Stimulated activated CD4-positive, alpha-beta T cell treated with anti-CD3 and anti-CD28 coated beads, Interleukin-4, amount 100 ng/mL, for 48 hours (primary cell): Measurements from ENCODE around the gene SSR1.

Source experiments
- DNase-seq, 2 donors: peaks; one replicate each; pipeline ENCODE4 v3.0.0-alpha.2; 2020; ENCODE audit warnings: low read depth in 2 of 2

The SSR1 gene

DNA sequence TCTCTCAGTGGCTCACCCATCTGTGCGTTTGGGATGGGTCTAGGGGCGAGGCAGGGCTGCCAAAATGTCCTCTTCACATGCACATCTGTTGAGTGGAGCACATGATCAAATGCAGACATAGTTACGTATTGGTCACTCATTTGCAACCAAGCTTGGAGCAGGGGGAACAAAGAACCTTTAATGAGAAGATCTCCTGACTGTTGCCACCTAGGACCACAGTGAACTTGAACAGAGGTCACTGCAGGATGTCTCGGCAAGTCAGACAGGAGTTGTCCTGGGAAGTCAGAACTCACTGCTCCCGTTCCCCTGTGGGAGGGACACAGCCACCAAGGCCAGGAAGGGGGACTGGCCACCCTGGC, 73.4 kb downstream of the SSR1 start:
- no peak for DNase-seq

- peak; percentile 62 to 76 for DNase-seq
Observed at GRCh38 chr6:7238900-7239589, 74.0 kb downstream of the SSR1 start.

- DNase-seq = no peak
Observed at GRCh38 chr6:7238526-7238899, 74.5 kb downstream of the SSR1 start.

- no peak for DNase-seq
Observed at GRCh38 chr6:7237653-7238188, 75.3 kb downstream of the SSR1 start.

GRCh38 chr6:7236306-7237209, 76.4 kb downstream of the SSR1 start:
- no peak for DNase-seq

- DNase-seq = no peak
Observed at GRCh38 chr6:7235712-7236305, 77.2 kb downstream of the SSR1 start.

DNA sequence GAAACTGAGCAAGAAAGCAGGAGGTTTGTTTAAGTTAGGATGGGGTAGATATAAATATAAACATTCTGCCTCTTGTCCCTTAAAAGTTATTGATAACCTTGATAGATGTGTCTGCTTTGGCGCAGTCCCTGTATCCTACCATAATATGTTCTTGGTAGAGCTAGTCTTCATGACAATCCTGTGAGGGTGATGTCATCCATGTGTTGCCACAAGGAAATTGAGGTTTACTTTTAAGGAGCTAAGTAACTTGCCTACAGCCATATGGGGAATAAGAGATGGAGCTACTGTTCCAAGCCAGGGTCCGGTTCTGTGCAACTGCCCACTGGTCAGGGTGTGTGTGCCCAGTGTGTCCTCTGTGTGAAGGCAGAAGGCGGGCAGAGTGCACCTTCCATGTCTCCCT, 78.5 kb downstream of the SSR1 start:
- no peak for DNase-seq

DNA sequence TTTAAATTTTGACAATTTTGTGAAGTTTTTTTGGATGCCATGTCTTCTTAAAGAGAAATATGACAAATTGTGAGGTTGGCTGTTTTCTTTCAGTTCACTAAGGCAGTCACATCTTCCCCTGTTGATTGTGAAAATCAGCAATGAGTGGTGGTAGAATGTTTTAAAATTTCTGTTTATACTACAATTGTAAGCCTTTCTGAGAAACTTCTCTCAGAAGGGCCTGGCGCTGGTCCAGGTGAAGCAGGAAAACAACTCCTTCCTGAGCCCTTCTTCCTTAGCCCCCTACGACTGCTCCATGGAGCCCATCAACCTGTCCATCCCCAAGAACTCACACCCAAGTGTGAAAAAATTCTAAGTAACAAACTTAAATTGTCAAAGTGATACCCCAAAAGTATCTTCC, 80.6 kb downstream of the SSR1 start:
- no peak for DNase-seq

DNA sequence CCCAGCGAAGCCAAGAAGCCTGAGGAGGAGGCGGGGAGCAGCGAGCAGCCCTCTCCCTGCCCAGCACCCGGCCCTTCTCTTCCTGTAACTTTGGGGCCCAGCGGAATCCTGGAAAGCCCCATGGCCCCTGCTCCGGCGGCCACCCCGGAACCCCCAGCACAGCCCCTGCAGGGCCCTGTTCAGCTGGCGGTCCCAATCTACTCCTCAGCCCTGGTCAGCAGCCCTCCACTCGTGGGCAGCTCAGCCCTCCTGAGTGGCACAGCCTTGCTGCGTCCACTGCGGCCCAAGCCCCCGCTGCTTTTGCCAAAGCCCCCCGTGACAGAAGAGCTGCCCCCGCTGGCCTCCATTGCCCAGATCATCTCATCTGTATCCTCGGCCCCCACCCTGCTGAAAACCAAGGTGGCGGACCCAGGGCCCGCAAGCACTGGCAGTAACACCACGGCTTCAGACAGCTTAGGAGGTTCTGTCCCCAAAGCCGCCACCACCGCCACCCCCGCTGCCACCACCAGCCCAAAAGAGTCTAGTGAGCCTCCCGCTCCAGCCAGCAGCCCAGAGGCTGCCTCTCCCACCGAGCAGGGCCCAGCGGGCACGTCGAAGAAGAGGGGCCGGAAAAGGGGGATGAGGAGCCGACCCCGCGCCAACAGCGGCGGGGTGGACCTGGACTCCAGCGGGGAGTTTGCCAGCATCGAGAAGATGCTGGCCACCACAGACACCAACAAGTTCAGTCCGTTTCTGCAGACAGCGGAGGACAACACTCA, 81.9 kb downstream of the SSR1 start:
- no peak for DNase-seq

- DNase-seq = no peak
Observed at GRCh38 chr6:7230327-7230691, 82.7 kb downstream of the SSR1 start.

GRCh38 chr6:7229376-7230326, 83.3 kb downstream of the SSR1 start:
- no peak for DNase-seq

- no peak for DNase-seq
Observed at GRCh38 chr6:7228662-7229375, 84.2 kb downstream of the SSR1 start.

GRCh38 chr6:7224731-7225130, 88.3 kb downstream of the SSR1 start:
- no peak for DNase-seq

DNA sequence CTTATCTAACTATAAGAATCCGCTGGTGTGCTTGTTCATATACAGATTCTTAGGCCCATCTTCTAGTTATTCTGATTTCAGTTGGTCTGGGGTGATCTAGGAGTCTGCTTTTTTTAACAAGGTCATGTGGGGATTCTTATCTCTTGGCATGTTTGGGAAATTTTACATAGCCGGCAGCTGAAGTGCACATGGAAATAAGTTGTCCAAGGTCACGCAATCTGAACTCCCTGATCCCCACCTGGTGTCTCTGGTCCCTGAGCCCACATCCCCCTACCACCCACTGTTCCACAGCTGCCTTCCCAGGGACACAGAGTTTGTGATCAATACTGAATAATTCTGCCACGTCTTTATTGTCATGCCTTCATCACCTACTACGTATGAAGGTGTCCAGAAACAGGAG, 90.8 kb downstream of the SSR1 start:
- DNase-seq = no peak

DNA sequence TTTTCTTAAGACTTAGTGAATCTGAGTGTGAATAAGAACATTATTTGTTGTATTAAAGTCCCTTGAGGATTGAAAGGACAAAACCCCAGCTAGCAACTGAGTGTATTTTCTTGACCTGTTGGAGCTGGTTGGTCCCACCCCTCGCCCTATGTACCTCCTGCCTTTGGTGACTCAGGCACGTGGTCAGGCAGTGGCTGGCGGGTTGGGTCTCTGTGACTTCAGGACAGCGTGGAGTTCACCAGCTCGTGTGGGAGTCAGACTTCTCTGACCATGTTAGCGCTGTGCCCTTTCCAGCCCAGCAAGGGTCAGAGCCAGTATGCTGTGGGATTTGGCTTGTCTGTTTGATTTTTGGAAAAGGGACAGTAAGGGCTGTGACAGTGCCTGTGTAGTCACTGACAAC, 93.7 kb downstream of the SSR1 start:
- no peak for DNase-seq

GRCh38 chr6:7218406-7218988, 94.5 kb downstream of the SSR1 start:
- DNase-seq = no peak
